Pancreas (tissue), 10 donors: ENCODE data around the gene DOCK3. TPM values are rescaled to one million over a fixed set of nuclear protein-coding genes. Genes with fewer than 3 reads are reported as not detected.
A peak's percentile ranks its signal among the peaks of the same experiment; 100 is the strongest.
"Not testable (repeated sequence)": the region's sequence is repeated elsewhere in the genome, so short reads cannot be mapped to it uniquely, and the experiment has no call there.

Experiments used
- ATAC-seq, 4 donors: fragments of 200-7000 bp; cut with Tn5 transposase; one replicate each; pipeline versions ENCODE4 v1.8.0 to v1.9.1; 2020; ENCODE audit warnings: mild to moderate bottlenecking in 4 of 4, moderate library complexity in 4 of 4
- DNase-seq, 6 donors: peaks; one replicate each; pipeline ENCODE4 v3.0.0-alpha.2; 2020
- FAIRE-seq: peaks from 2 replicates; lab custom pipeline; 2012; peaks lifted over from hg19 to GRCh38; lab: Jason Lieb, UNC
- H3K27ac ChIP-seq, 4 donors: fragments of 200-600 bp; sonication (generic); 1 replicate in 3 of 4; 2 replicates in 1 of 4; pipeline versions ENCODE4 v1.5.0 to v1.8.0; 2020
- H3K27me3 ChIP-seq, 4 donors: fragments of 200-600 bp; one replicate each; pipeline ENCODE4 v1.8.0; 2021
- H3K36me3 ChIP-seq, 3 donors: fragments of 200-600 bp; sonication (generic) in 1 of 3; one replicate each; pipeline versions ENCODE4 v1.5.0 to v1.8.0; 2020 to 2021
- H3K4me1 ChIP-seq, 3 donors: fragments of 200-600 bp; one replicate each; pipeline ENCODE4 v1.8.0; 2021
- H3K4me3 ChIP-seq, 4 donors: fragments of 200-600 bp; sonication (generic) in 2 of 4; one replicate each; pipeline versions ENCODE4 v1.5.0 to v1.8.0; 2020 to 2021
- H3K9me3 ChIP-seq, 4 donors: fragments of 200-600 bp; one replicate each; pipeline ENCODE4 v1.8.0; 2021
- CTCF ChIP-seq, 4 donors: fragments of 200-600 bp; sonication (generic) in 3 of 4; IDR thresholded peaks; one replicate each; pipeline versions ENCODE4 v1.5.0 to v1.8.0; 2021; ENCODE audit warnings: antibody characterized with exemption in 4 of 4
- WGBS, 2 donors: extraction: QIAGEN DNeasy Blood & Tissue Kit; methylation state at CpG; one replicate each; pipeline ENCODE4 v1.1.7; 2013; 5-methylcytosine and 5-hydroxymethylcytosine counted together
- intact Hi-C, 3 donors: fragments of 100-400 bp; cut with DNase I; formaldehyde crosslinking; loops; one replicate each; pipeline versions ENCODE4 v1.11.1 to v1.14.2; 2022
- polyA plus RNA-seq, 2 donors: library from polyadenylated mRNA; stranded (reverse); fragments of 200-250 nt; gene quantifications; one replicate each; pipeline ENCODE4 v1.2.3, GENCODE V29; 2013
- total RNA-seq, 6 donors: library from RNA; stranded (reverse); fragmentation: NEBNext Ultra II Directional in 4 of 6; extraction: Animal tissue kit (Norgen Biotek cat#: 25700) in 4 of 6; gene quantifications; one replicate each; pipeline versions ENCODE4 v1.2.1 to v1.2.4, GENCODE V29; 2021 to 2023
- donor health status: healthy with polysubstance abuse.
- donor health status: DM: no; HTN: no; CAD: no; lungs with moderate emphysema.
- donor health status: DM: no; HTN: no; CAD: no.
- donor health status: control.
- donor health status: control.
- donor health status: Bipolar disorder and iron deficiency.
- donor health status: DM: yes; HTN: yes; CAD: no.
- donor health status: DM: no; HTN: no; CAD: no.
- donor health status: DM: no; HTN: no; CAD: no.
- donor health status: DM: yes; HTN: yes; CAD: no.

DOCK3 gene
- total and polyA plus RNA-seq, 8 donors, result 0.09 to 1.5 (median 0.36) TPM

GRCh38 chr3:51075221-51075775 is 400.6 kb downstream of the DOCK3 start:
- Histone ChIP-seq H3K27me3 (peaks cover 0 to 3% (median 0%) of the 10 kb centered on the region in 4 donors), H3K27ac (no peak overlapping the region), H3K4me1 (peaks cover 3 to 8% (median 5%) of the 10 kb centered on the region in 3 donors), H3K4me3 (no peak overlapping the region), H3K9me3 (no peaks in the 10 kb centered on the region), H3K36me3 (no peaks in the 10 kb centered on the region)
- TF ChIP-seq CTCF (IDR thresholded peaks at IDR 0.05), result no peak
- intact Hi-C loops, result no loop called here
- 36 to 40% methylated on average over 2 of the region's 2 CpGs for WGBS, 2 donors
- ATAC-seq (peak in 1 of 4 donors; percentile 28), FAIRE-seq (no peak), DNase-seq (no peak)

DNA sequence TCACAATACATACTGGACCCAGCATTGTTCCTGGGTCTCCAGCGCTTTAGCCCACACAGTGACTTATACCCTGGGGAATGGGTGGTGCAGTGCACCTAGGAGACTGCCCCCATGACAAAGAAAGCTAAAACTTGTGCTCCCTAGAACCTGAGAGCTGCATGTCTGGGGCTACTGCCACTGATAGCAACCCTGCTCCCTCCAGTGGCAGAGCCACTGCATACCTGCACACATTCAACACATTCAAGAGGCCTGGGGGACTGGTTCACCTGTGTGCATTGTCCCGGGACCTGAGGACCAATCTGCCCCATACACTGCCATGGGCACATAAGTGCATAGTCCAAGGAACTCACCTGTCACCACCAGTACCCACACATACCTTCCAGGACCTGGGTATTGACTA is 407.6 kb downstream of the DOCK3 start:
- peaks cover 0 to 2% (median 0%) of the 10 kb centered on the region in 4 donors for H3K9me3 ChIP-seq
- no peak overlapping the region for H3K27ac ChIP-seq
- H3K4me1 ChIP-seq, result no peaks in the 10 kb centered on the region
- ATAC-seq (no peak), DNase-seq (no peak), FAIRE-seq (no peak)
- no peaks in the 10 kb centered on the region for H3K36me3 ChIP-seq
- H3K4me3 ChIP-seq, result no peak overlapping the region
- TF ChIP-seq CTCF (IDR thresholded peaks at IDR 0.05), result no peak
- intact Hi-C loops, result no loop called here
- H3K27me3 ChIP-seq, result peaks cover 0 to 4% (median 0%) of the 10 kb centered on the region in 4 donors
- WGBS, 2 donors, result 82 to 95% methylated on average over 2 of the region's 2 CpGs

DNA sequence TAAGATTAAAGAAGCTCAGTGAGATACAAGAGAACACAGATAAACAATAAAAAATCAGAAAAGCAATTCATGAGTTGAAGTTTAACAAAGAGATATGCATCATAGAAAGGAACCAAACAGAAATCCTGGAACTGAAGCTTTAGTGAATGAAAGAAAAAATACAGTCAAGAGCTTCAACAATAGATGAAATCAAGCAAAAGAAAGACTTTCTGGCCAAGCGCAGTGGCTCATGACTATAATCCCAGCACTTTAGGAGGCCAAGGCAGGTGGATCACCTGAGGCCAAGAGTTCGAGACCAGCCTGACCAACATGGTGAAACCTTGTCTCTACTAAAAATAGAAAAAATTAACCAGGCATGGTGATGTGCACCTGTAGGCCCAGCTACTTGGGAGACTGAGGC is 408.8 kb downstream of the DOCK3 start:
- Histone ChIP-seq H3K4me1 (no peaks in the 10 kb centered on the region), H3K27ac (no peak overlapping the region), H3K36me3 (no peaks in the 10 kb centered on the region), H3K27me3 (peaks cover 0 to 4% (median 0%) of the 10 kb centered on the region in 4 donors), H3K4me3 (no peak overlapping the region), H3K9me3 (peaks cover 0 to 2% (median 0%) of the 10 kb centered on the region in 4 donors)
- no peak for TF ChIP-seq CTCF (IDR thresholded peaks at IDR 0.05)
- ATAC-seq (no peak), FAIRE-seq (no peak), DNase-seq (no peak)
- intact Hi-C loops, result no loop called here
- 91 to 98% methylated on average over 2 of the region's 2 CpGs for WGBS, 2 donors

DNA sequence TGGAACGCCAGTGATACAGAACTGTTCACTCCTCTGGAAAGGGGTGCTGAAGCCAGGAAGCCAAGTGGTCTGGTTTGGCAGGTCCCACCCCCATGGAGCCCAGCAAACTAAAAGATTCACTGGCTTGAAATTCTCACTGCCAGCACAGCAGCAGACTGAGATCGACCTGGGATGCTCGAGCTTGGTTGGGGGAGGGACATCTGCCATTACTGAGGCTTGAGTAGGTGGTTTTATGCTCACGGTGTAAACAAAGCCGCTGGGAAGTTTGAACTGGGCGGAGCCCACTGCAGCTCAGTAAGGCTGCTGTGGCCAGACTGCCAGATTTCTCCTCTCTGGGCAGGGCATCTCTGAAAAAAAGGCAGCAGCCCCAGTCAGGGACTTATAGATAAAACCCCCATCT is 417.4 kb downstream of the DOCK3 start:
- intact Hi-C loops, H3K36me3 ChIP-seq, H3K27me3 ChIP-seq, DNase-seq, H3K4me3 ChIP-seq, H3K9me3 ChIP-seq, FAIRE-seq, H3K4me1 ChIP-seq, ATAC-seq, H3K27ac ChIP-seq: not testable (repeated sequence)
- 42 to 43% methylated on average over 6 of the region's 6 CpGs for WGBS, 2 donors

DNA sequence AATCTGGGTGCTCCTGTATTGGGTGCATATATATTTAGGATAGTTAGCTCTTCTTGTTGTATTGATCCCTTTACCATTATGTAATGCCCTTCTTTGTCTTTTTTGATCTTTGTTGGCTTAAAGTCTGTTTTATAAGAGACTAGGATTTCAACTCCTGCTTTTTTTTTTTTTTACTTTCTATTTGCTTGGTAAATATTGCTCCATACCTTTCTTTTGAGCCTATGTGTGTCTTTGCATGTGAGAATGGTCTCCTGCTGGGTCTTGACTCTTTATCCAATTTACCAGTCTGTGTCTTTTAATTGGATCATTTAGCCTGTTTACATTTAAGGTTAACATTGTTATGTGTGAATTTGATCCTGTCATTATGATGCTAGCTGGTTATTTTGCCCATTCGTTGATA is 420.1 kb downstream of the DOCK3 start:
- DNase-seq, ATAC-seq, H3K27ac ChIP-seq, H3K36me3 ChIP-seq, intact Hi-C loops, H3K27me3 ChIP-seq, H3K4me3 ChIP-seq, H3K4me1 ChIP-seq, H3K9me3 ChIP-seq, FAIRE-seq: not testable (repeated sequence)
- WGBS, 2 donors, result 23 to 35% methylated on average over 1 of the region's 1 CpG

DNA sequence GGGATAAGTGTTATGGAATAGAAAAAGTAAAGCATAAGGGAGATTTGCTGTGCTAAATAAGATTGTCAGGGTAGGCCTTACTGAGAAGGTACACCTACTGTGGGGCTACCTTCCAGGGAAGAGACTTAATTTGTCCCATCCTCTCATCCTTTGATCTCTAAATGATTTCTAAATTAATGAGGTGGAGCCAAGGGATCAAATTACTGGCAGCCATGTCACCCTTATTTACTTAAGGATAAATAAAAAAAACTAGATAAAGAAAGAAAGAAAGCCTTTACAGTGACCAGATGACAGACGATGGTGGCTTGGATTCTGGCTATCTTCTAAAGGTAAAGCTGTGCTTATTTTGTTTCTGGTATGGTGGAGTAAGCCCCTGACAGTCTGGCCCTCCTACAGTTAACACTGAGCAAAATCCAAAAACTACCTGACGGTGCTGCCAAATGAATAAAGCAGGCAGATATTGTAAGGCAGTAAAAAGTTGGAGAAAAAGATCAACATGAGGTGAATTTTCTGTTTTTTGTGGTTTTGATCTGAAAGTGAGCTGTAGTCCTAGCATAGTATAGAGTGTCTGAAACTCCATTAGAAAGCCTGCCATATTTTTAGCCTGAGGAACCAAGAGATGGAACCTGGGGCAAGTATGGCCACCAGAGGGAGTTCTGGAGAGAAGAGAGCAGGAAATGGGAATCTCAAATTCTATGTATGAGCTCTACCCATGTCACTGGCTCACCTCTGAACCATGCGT is 425.2 kb downstream of the DOCK3 start:
- Histone ChIP-seq H3K27ac (no peak overlapping the region), H3K4me1 (no peaks in the 10 kb centered on the region), H3K9me3 (no peaks in the 10 kb centered on the region), H3K36me3 (no peaks in the 10 kb centered on the region), H3K27me3 (no peaks in the 10 kb centered on the region), H3K4me3 (no peak overlapping the region)
- no peak for FAIRE-seq
- peak in 5 of 6 donors; percentile 38 to 64 (median 48) for DNase-seq
- TF ChIP-seq CTCF (IDR thresholded peaks at IDR 0.05), result peak; percentile 30 to 60 (median 52)
- peak; percentile 80 to 98 (median 92) for ATAC-seq
- intact Hi-C loops, result loop anchor here in 1 of 3 donors (10.0 kb wide), 1 partner anchor 275 kb away; no protein-coding TSS in a partner anchor
- WGBS, 2 donors, result 42 to 46% methylated on average over 3 of the region's 3 CpGs
